Fibroblast of lung (primary cell): ENCODE results near the gene PXDN. TPM values are rescaled to one million over a fixed set of nuclear protein-coding genes. Genes with fewer than 3 reads are reported as not detected.

Experiments
- DNase-seq, 2 donors: peaks; one replicate each; pipeline versions ENCODE4 v3.0.0 to v3.0.0-alpha.2; 2010; ENCODE audit warnings: low read depth in 2 of 2
- H2AFZ ChIP-seq: 2 replicates; pipeline ENCODE4 v1.5.1; 2012; ENCODE audit warnings: low read length, control low read depth, inconsistent platforms
- H3K27ac ChIP-seq: 2 replicates; pipeline ENCODE4 v1.5.1; 2011; ENCODE audit warnings: low read length, control low read depth; ENCODE audit not compliant: insufficient read depth
- H3K27me3 ChIP-seq: 2 replicates; pipeline ENCODE4 v1.5.1; 2011; ENCODE audit warnings: mild to moderate bottlenecking, low read length; ENCODE audit not compliant: control insufficient read depth, insufficient read depth
- H3K36me3 ChIP-seq: 2 replicates; pipeline ENCODE4 v1.5.1; 2011; ENCODE audit warnings: low read length; ENCODE audit not compliant: control insufficient read depth, insufficient read depth
- H3K4me1 ChIP-seq: 2 replicates; pipeline ENCODE4 v1.5.1; 2011; ENCODE audit warnings: low read length; ENCODE audit not compliant: control insufficient read depth, insufficient read depth; ENCODE audit errors: extremely low read depth
- H3K4me2 ChIP-seq: 2 replicates; pipeline ENCODE4 v1.5.1; 2011; ENCODE audit warnings: low read length, control low read depth; ENCODE audit not compliant: insufficient read depth; ENCODE audit errors: extremely low read depth
- H3K4me3 ChIP-seq, 4 experiments: fragments of 200-600 bp in 1 of 4; sonication (generic) in 1 of 4; replicated peaks in 1 of 4; 2 replicates each; pipeline ENCODE4 v1.5.1; 2011 to 2016; ENCODE audit warnings: low read length in 4 of 4, low read depth in 3 of 4, mild to moderate bottlenecking in 3 of 4, control low read depth in 2 of 4, inconsistent platforms in 1 of 4, mixed read lengths in 1 of 4; ENCODE audit not compliant: insufficient read depth in 1 of 4; ENCODE audit errors: control extremely low read depth in 1 of 4
- H3K79me2 ChIP-seq: 2 replicates; pipeline ENCODE4 v1.5.1; 2012; ENCODE audit warnings: mild to moderate bottlenecking, low read length, inconsistent platforms; ENCODE audit not compliant: control insufficient read depth, insufficient read depth
- H3K9ac ChIP-seq: 2 replicates; pipeline ENCODE4 v1.5.1; 2011; ENCODE audit warnings: mild to moderate bottlenecking, low read length, control low read depth; ENCODE audit not compliant: insufficient read depth
- H3K9me3 ChIP-seq: 2 replicates; pipeline ENCODE4 v1.5.1; 2012; ENCODE audit warnings: low read depth, low read length; ENCODE audit not compliant: control insufficient read depth, insufficient read depth
- H4K20me1 ChIP-seq: 2 replicates; pipeline ENCODE4 v1.5.1; 2011; ENCODE audit warnings: low read length; ENCODE audit not compliant: control insufficient read depth, insufficient read depth; ENCODE audit errors: extremely low read depth
- CTCF ChIP-seq, 2 donors: IDR thresholded peaks in 1 of 2; conservative IDR thresholded peaks in 1 of 2; 1 replicate in 1 of 2; 2 replicates in 1 of 2; pipeline ENCODE4 v1.5.1; 2011 to 2012; ENCODE audit warnings: low read length in 2 of 2, control low read depth in 1 of 2, inconsistent platforms in 1 of 2, low read depth in 1 of 2, mild to moderate bottlenecking in 1 of 2
- EZH2 ChIP-seq: IDR thresholded peaks from 2 replicates; pipeline ENCODE4 v1.5.1; 2012; ENCODE audit warnings: low read length, control low read depth, mild to moderate bottlenecking; ENCODE audit errors: missing control alignments
- polyA plus RNA-seq, 2 donors: library from polyadenylated mRNA; depleted of rRNA in 1 of 2; stranded (reverse) in 1 of 2; unstranded in 1 of 2; fragments of >200 nt; gene quantifications; 2 replicates each; pipeline ENCODE4 v1.2.1, GENCODE V29; 2011 to 2012; ENCODE audit warnings: missing spikeins in 1 of 2
- total RNA-seq: library from RNA; depleted of rRNA; stranded (reverse); fragments of >200 nt; gene quantifications from 2 replicates; pipeline ENCODE4 v1.2.1, GENCODE V29; 2014

PXDN gene
- total and polyA plus RNA-seq, 2 donors (not counting 1 experiment from before 2014, with no cell fraction given), result 153 to 298 TPM

- no peak overlapping the region for H2AFZ ChIP-seq
- peaks cover 7% of the 10 kb centered on the region for H3K4me1 ChIP-seq
- H3K9me3 ChIP-seq, result no peaks in the 10 kb centered on the region
- TF ChIP-seq EZH2 (no peak), CTCF (conservative IDR thresholded peaks at IDR 0.05 in 1 of 2, IDR thresholded peaks at IDR 0.05 in 1 of 2; ENCODE audit: low read depth in 1 of 2, low read length in 2 of 2) (no peak)
- no peaks in the 10 kb centered on the region for H4K20me1 ChIP-seq
- no peaks in the 10 kb centered on the region for H3K79me2 ChIP-seq
- no peaks in the 10 kb centered on the region for H3K36me3 ChIP-seq
- no peaks in the 10 kb centered on the region for H3K27me3 ChIP-seq
- no peak overlapping the region for H3K4me3 ChIP-seq
- no peak overlapping the region for H3K4me2 ChIP-seq
- H3K27ac ChIP-seq, result no peak overlapping the region
- no peak for DNase-seq
- no peak overlapping the region for H3K9ac ChIP-seq
Measured at GRCh38 chr2:1750270-1750932, 6.1 kb upstream of the PXDN start.

- Histone ChIP-seq H3K9ac (no peak overlapping the region), H3K4me1 (peaks cover 6% of the 10 kb centered on the region), H3K27ac (no peak overlapping the region), H3K4me3 (no peak overlapping the region), H3K4me2 (no peak overlapping the region), H3K79me2 (peaks cover 2% of the 10 kb centered on the region), H3K36me3 (no peaks in the 10 kb centered on the region), H4K20me1 (no peaks in the 10 kb centered on the region), H3K27me3 (no peaks in the 10 kb centered on the region), H2AFZ (no peak overlapping the region), H3K9me3 (no peaks in the 10 kb centered on the region)
- TF ChIP-seq EZH2, result no peak
- TF ChIP-seq CTCF (conservative IDR thresholded peaks at IDR 0.05 in 1 of 2, IDR thresholded peaks at IDR 0.05 in 1 of 2; ENCODE audit: low read depth in 1 of 2, low read length in 2 of 2), result no peak
- no peak for DNase-seq
Measured at GRCh38 chr2:1749489-1750119, 5.3 kb upstream of the PXDN start.

GRCh38 chr2:1748741-1749488 is 4.6 kb upstream of the PXDN start:
- Histone ChIP-seq H3K9me3 (no peaks in the 10 kb centered on the region), H3K27me3 (no peaks in the 10 kb centered on the region), H3K27ac (no peak overlapping the region), H3K4me3 (no peak overlapping the region), H3K4me2 (no peak overlapping the region), H3K4me1 (peaks cover 6% of the 10 kb centered on the region), H3K36me3 (no peaks in the 10 kb centered on the region), H2AFZ (no peak overlapping the region), H3K9ac (no peak overlapping the region), H3K79me2 (peaks cover 2% of the 10 kb centered on the region), H4K20me1 (no peaks in the 10 kb centered on the region)
- DNase-seq, result peak in 1 of 2 donors; percentile 51
- TF ChIP-seq CTCF (conservative IDR thresholded peaks at IDR 0.05 in 1 of 2, IDR thresholded peaks at IDR 0.05 in 1 of 2; ENCODE audit: low read depth in 1 of 2, low read length in 2 of 2), result no peak
- no peak for TF ChIP-seq EZH2
